DND-41 (cell line): ENCODE data around the gene TBC1D22A.

Experiments used
- ATAC-seq: fragments of 200-7000 bp; cut with Tn5 transposase; 3 replicates; pipeline ENCODE4 v1.9.1; 2021; ENCODE audit warnings: low read depth; ENCODE audit not compliant: insufficient read depth
- DNase-seq: peaks from one replicate; pipeline ENCODE4 v3.0.0-alpha.2; 2020
- H2AFZ ChIP-seq: 2 replicates; pipeline ENCODE4 v1.6.0; 2012; ENCODE audit warnings: low read depth, low read length
- H3K27ac ChIP-seq: 2 replicates; pipeline ENCODE4 v1.5.1; 2012; ENCODE audit warnings: low read length, inconsistent platforms
- H3K27me3 ChIP-seq: fragments of 200-600 bp; sonication (generic); 2 replicates; pipeline ENCODE4 v1.6.0; 2012; ENCODE audit warnings: low read length, mild to moderate bottlenecking, inconsistent platforms; ENCODE audit not compliant: insufficient read depth, poor library complexity
- H3K36me3 ChIP-seq: 2 replicates; pipeline ENCODE4 v1.5.1; 2012; ENCODE audit warnings: low read length, inconsistent platforms; ENCODE audit not compliant: insufficient read depth
- H3K4me1 ChIP-seq: 2 replicates; pipeline ENCODE4 v1.5.1; 2012; ENCODE audit warnings: mild to moderate bottlenecking, low read length; ENCODE audit not compliant: insufficient read depth
- H3K4me2 ChIP-seq: 2 replicates; pipeline ENCODE4 v1.6.0; 2012; ENCODE audit warnings: mild to moderate bottlenecking, moderate library complexity, low read length, inconsistent platforms; ENCODE audit not compliant: insufficient read depth
- H3K4me3 ChIP-seq, 2 experiments: fragments of 200-600 bp in 1 of 2; shearing (Covaris generic) in 1 of 2; 2 replicates each; pipeline ENCODE4 v1.5.1; 2012 to 2016; ENCODE audit warnings: inconsistent platforms in 2 of 2, low read length in 2 of 2, mild to moderate bottlenecking in 2 of 2, low read depth in 1 of 2, moderate library complexity in 1 of 2
- H3K79me2 ChIP-seq: 2 replicates; pipeline ENCODE4 v1.6.0; 2012; ENCODE audit warnings: low read length, inconsistent platforms; ENCODE audit not compliant: insufficient read depth
- H3K9ac ChIP-seq: 2 replicates; pipeline ENCODE4 v1.6.0; 2012; ENCODE audit warnings: low read depth, mild to moderate bottlenecking, inconsistent platforms, low read length, moderate library complexity
- H3K9me3 ChIP-seq: 2 replicates; pipeline ENCODE4 v1.5.1; 2012; ENCODE audit warnings: low read length, moderate library complexity, mild to moderate bottlenecking, inconsistent platforms; ENCODE audit not compliant: insufficient read depth, severe bottlenecking
- H4K20me1 ChIP-seq: 2 replicates; pipeline ENCODE4 v1.6.0; 2012; ENCODE audit warnings: low read length; ENCODE audit not compliant: insufficient read depth
- CTCF ChIP-seq: IDR thresholded peaks from 2 replicates; pipeline ENCODE4 v1.5.1; 2012; ENCODE audit warnings: borderline replicate concordance, low read length, moderate library complexity, mild to moderate bottlenecking; ENCODE audit not compliant: poor library complexity, severe bottlenecking; ENCODE audit errors: extremely low read depth
- EZH2 ChIP-seq: IDR thresholded peaks from 3 replicates; pipeline ENCODE4 v1.6.1; 2012; ENCODE audit warnings: borderline replicate concordance, low read depth, mild to moderate bottlenecking, moderate library complexity, low read length, inconsistent platforms; ENCODE audit not compliant: severe bottlenecking

TBC1D22A gene

GRCh38 chr22:47010211-47010610 is 247.8 kb downstream of the TBC1D22A start:
- Histone ChIP-seq H3K4me1 (no peaks in the 10 kb centered on the region), H3K79me2 (no peaks in the 10 kb centered on the region), H3K4me3 (no peak overlapping the region), H3K27ac (no peak overlapping the region), H3K9me3 (no peaks in the 10 kb centered on the region), H2AFZ (no peak overlapping the region), H4K20me1 (peaks cover 4% of the 10 kb centered on the region; the same call in 1 of the 2 replicates), H3K36me3 (peaks cover 39% of the 10 kb centered on the region), H3K27me3 (no peaks in the 10 kb centered on the region), H3K9ac (no peak overlapping the region), H3K4me2 (no peak overlapping the region)
- DNase-seq, result no peak
- TF ChIP-seq EZH2 (no peak), CTCF (no peak)
- no peak for ATAC-seq

GRCh38 chr22:47011131-47011858 is 248.8 kb downstream of the TBC1D22A start:
- Histone ChIP-seq H3K27ac (no peak overlapping the region), H3K79me2 (no peaks in the 10 kb centered on the region), H3K4me2 (no peak overlapping the region), H3K9me3 (no peaks in the 10 kb centered on the region), H3K9ac (no peak overlapping the region), H3K4me3 (no peak overlapping the region), H3K27me3 (no peaks in the 10 kb centered on the region), H4K20me1 (peaks cover 4% of the 10 kb centered on the region; the same call in 1 of the 2 replicates), H3K4me1 (no peaks in the 10 kb centered on the region), H3K36me3 (peaks cover 40% of the 10 kb centered on the region), H2AFZ (no peak overlapping the region)
- ATAC-seq, result no peak
- no peak for DNase-seq
- TF ChIP-seq EZH2 (no peak), CTCF (no peak)

GRCh38 chr22:47011859-47012258 is 249.4 kb downstream of the TBC1D22A start:
- Histone ChIP-seq H3K9me3 (no peaks in the 10 kb centered on the region), H3K79me2 (no peaks in the 10 kb centered on the region), H4K20me1 (peaks cover 4% of the 10 kb centered on the region; the same call in 1 of the 2 replicates), H3K4me2 (no peak overlapping the region), H2AFZ (no peak overlapping the region), H3K9ac (no peak overlapping the region), H3K4me3 (no peak overlapping the region), H3K36me3 (peaks cover 41% of the 10 kb centered on the region), H3K4me1 (no peaks in the 10 kb centered on the region), H3K27me3 (no peaks in the 10 kb centered on the region), H3K27ac (no peak overlapping the region)
- DNase-seq, result no peak
- no peak for TF ChIP-seq EZH2
- TF ChIP-seq CTCF, result no peak
- ATAC-seq, result no peak
